Pancreas (tissue), 10 donors: ENCODE data around the gene EML6. TPM values are rescaled to one million over a fixed set of nuclear protein-coding genes. Genes with fewer than 3 reads are reported as not detected.

Experiments
- ATAC-seq, 4 donors: fragments of 200-7000 bp; cut with Tn5 transposase; one replicate each; pipeline versions ENCODE4 v1.8.0 to v1.9.1; 2020; ENCODE audit warnings: mild to moderate bottlenecking in 4 of 4, moderate library complexity in 4 of 4
- DNase-seq, 6 donors: peaks; one replicate each; pipeline ENCODE4 v3.0.0-alpha.2; 2020
- FAIRE-seq: peaks from 2 replicates; lab custom pipeline; 2012; peaks lifted over from hg19 to GRCh38; lab: Jason Lieb, UNC
- H3K27ac ChIP-seq, 4 donors: fragments of 200-600 bp; sonication (generic); 1 replicate in 3 of 4; 2 replicates in 1 of 4; pipeline versions ENCODE4 v1.5.0 to v1.8.0; 2020
- H3K27me3 ChIP-seq, 4 donors: fragments of 200-600 bp; one replicate each; pipeline ENCODE4 v1.8.0; 2021
- H3K36me3 ChIP-seq, 3 donors: fragments of 200-600 bp; sonication (generic) in 1 of 3; one replicate each; pipeline versions ENCODE4 v1.5.0 to v1.8.0; 2020 to 2021
- H3K4me1 ChIP-seq, 3 donors: fragments of 200-600 bp; one replicate each; pipeline ENCODE4 v1.8.0; 2021
- H3K4me3 ChIP-seq, 4 donors: fragments of 200-600 bp; sonication (generic) in 2 of 4; one replicate each; pipeline versions ENCODE4 v1.5.0 to v1.8.0; 2020 to 2021
- H3K9me3 ChIP-seq, 4 donors: fragments of 200-600 bp; one replicate each; pipeline ENCODE4 v1.8.0; 2021
- CTCF ChIP-seq, 4 donors: fragments of 200-600 bp; sonication (generic) in 3 of 4; IDR thresholded peaks; one replicate each; pipeline versions ENCODE4 v1.5.0 to v1.8.0; 2021; ENCODE audit warnings: antibody characterized with exemption in 4 of 4
- WGBS, 2 donors: extraction: QIAGEN DNeasy Blood & Tissue Kit; methylation state at CpG; one replicate each; pipeline ENCODE4 v1.1.7; 2013; 5-methylcytosine and 5-hydroxymethylcytosine counted together
- intact Hi-C, 3 donors: fragments of 100-400 bp; cut with DNase I; formaldehyde crosslinking; loops; one replicate each; pipeline versions ENCODE4 v1.11.1 to v1.14.2; 2022
- polyA plus RNA-seq, 2 donors: library from polyadenylated mRNA; stranded (reverse); fragments of 200-250 nt; gene quantifications; one replicate each; pipeline ENCODE4 v1.2.3, GENCODE V29; 2013
- total RNA-seq, 6 donors: library from RNA; stranded (reverse); fragmentation: NEBNext Ultra II Directional in 4 of 6; extraction: Animal tissue kit (Norgen Biotek cat#: 25700) in 4 of 6; gene quantifications; one replicate each; pipeline versions ENCODE4 v1.2.1 to v1.2.4, GENCODE V29; 2021 to 2023
- donor health status: healthy with polysubstance abuse.
- donor health status: DM: no; HTN: no; CAD: no; lungs with moderate emphysema.
- donor health status: DM: no; HTN: no; CAD: no.
- donor health status: control.
- donor health status: control.
- donor health status: Bipolar disorder and iron deficiency.
- donor health status: DM: yes; HTN: yes; CAD: no.
- donor health status: DM: no; HTN: no; CAD: no.
- donor health status: DM: no; HTN: no; CAD: no.
- donor health status: DM: yes; HTN: yes; CAD: no.

The EML6 gene
- total and polyA plus RNA-seq, 8 donors: 1.2 to 4.9 (median 2.2) TPM

GRCh38 chr2:54850171-54851122 is 127.0 kb downstream of the EML6 start:
- H3K27me3 ChIP-seq: no peaks in the 10 kb centered on the region
- ATAC-seq (no peak), FAIRE-seq (no peak), DNase-seq (no peak)
- no peaks in the 10 kb centered on the region for H3K4me1 ChIP-seq
- intact Hi-C loops: no loop called here
- no peak overlapping the region for H3K4me3 ChIP-seq
- 94 to 95% methylated on average over 8 of the region's 8 CpGs for WGBS, 2 donors
- no peaks in the 10 kb centered on the region for H3K9me3 ChIP-seq
- no peaks in the 10 kb centered on the region for H3K36me3 ChIP-seq
- no peak for TF ChIP-seq CTCF (IDR thresholded peaks at IDR 0.05)
- H3K27ac ChIP-seq: no peak overlapping the region

- intact Hi-C loops: no loop called here
- ATAC-seq: no peak
- no peaks in the 10 kb centered on the region for H3K4me1 ChIP-seq
- no peak overlapping the region for H3K27ac ChIP-seq
- no peak for FAIRE-seq
- no peak overlapping the region for H3K4me3 ChIP-seq
- no peaks in the 10 kb centered on the region for H3K9me3 ChIP-seq
- no peak for DNase-seq
- H3K27me3 ChIP-seq: no peaks in the 10 kb centered on the region
- no peaks in the 10 kb centered on the region for H3K36me3 ChIP-seq
- WGBS, 2 donors: 93% methylated on average over 5 of the region's 5 CpGs
- no peak for TF ChIP-seq CTCF (IDR thresholded peaks at IDR 0.05)
Observed at GRCh38 chr2:54853616-54854310, 130.3 kb downstream of the EML6 start.

GRCh38 chr2:54855434-54855833 is 132.0 kb downstream of the EML6 start:
- Histone ChIP-seq H3K4me1 (no peaks in the 10 kb centered on the region), H3K36me3 (no peaks in the 10 kb centered on the region), H3K27ac (no peak overlapping the region), H3K27me3 (no peaks in the 10 kb centered on the region), H3K9me3 (no peaks in the 10 kb centered on the region), H3K4me3 (no peak overlapping the region)
- no peak for ATAC-seq
- no peak for FAIRE-seq
- WGBS, 2 donors: 84 to 97% methylated on average over 2 of the region's 2 CpGs
- DNase-seq: no peak
- intact Hi-C loops: no loop called here
- no peak for TF ChIP-seq CTCF (IDR thresholded peaks at IDR 0.05)

GRCh38 chr2:54858021-54858681 is 134.7 kb downstream of the EML6 start:
- H3K4me1 ChIP-seq: no peaks in the 10 kb centered on the region
- H3K36me3 ChIP-seq: no peaks in the 10 kb centered on the region
- DNase-seq (no peak), ATAC-seq (no peak), FAIRE-seq (no peak)
- TF ChIP-seq CTCF (IDR thresholded peaks at IDR 0.05): no peak
- H3K27ac ChIP-seq: no peak overlapping the region
- H3K27me3 ChIP-seq: no peaks in the 10 kb centered on the region
- 80 to 85% methylated on average over 3 of the region's 3 CpGs for WGBS, 2 donors
- H3K9me3 ChIP-seq: no peaks in the 10 kb centered on the region
- intact Hi-C loops: no loop called here
- H3K4me3 ChIP-seq: no peak overlapping the region
